Kidney (tissue), 14 donors: ENCODE data around the gene POMGNT1. TPM values are rescaled to one million over a fixed set of nuclear protein-coding genes. Genes with fewer than 3 reads are reported as not detected.

Experiments used
- DNase-seq, 5 donors: peaks; one replicate each; pipeline ENCODE4 v3.0.0-alpha.2; 2013 to 2020
- FAIRE-seq: peaks from 2 replicates; lab custom pipeline; 2012; peaks lifted over from hg19 to GRCh38; lab: Jason Lieb, UNC
- H3K27ac ChIP-seq, 2 donors: one replicate each; pipeline ENCODE4 v1.7.0; 2013; ENCODE audit warnings: low read depth in 2 of 2, low read length in 2 of 2, inconsistent platforms in 1 of 2
- H3K27me3 ChIP-seq: one replicate; pipeline ENCODE4 v1.7.1; 2013; ENCODE audit warnings: low read length, inconsistent platforms; ENCODE audit not compliant: control insufficient read depth, insufficient read depth
- H3K36me3 ChIP-seq, 3 donors: one replicate each; pipeline versions ENCODE4 v1.7.0 to v1.7.1; 2013; ENCODE audit warnings: low read length in 3 of 3, control low read depth in 1 of 3, inconsistent platforms in 1 of 3; ENCODE audit not compliant: insufficient read depth in 3 of 3, control insufficient read depth in 2 of 3
- H3K4me1 ChIP-seq, 3 donors: one replicate each; pipeline versions ENCODE4 v1.7.0 to v1.7.1; 2013; ENCODE audit warnings: low read length in 3 of 3, inconsistent platforms in 1 of 3, low read depth in 1 of 3; ENCODE audit not compliant: control insufficient read depth in 2 of 3, insufficient read depth in 2 of 3
- H3K4me3 ChIP-seq, 3 donors: one replicate each; pipeline versions ENCODE4 v1.7.0 to v1.8.1; 2013; ENCODE audit warnings: low read length in 3 of 3, control low read depth in 1 of 3, inconsistent platforms in 1 of 3
- H3K9ac ChIP-seq, 3 donors: one replicate each; pipeline versions ENCODE4 v1.7.0 to v1.7.1; 2013; ENCODE audit warnings: low read length in 3 of 3, control low read depth in 1 of 3, inconsistent platforms in 1 of 3
- H3K9me3 ChIP-seq, 3 donors: one replicate each; pipeline versions ENCODE4 v1.7.0 to v1.7.1; 2013; ENCODE audit warnings: low read length in 3 of 3, control low read depth in 1 of 3, inconsistent platforms in 1 of 3; ENCODE audit not compliant: control insufficient read depth in 2 of 3, insufficient read depth in 1 of 3
- CTCF ChIP-seq: IDR thresholded peaks from 3 replicates; pipeline ENCODE4 v1.5.1; 2012; ENCODE audit warnings: mild to moderate bottlenecking, moderate library complexity, borderline replicate concordance; ENCODE audit not compliant: insufficient read depth; ENCODE audit errors: extremely low read depth
- intact Hi-C: fragments of 100-400 bp; cut with DNase I; formaldehyde crosslinking; loops from one replicate; pipeline ENCODE4 v1.11.1; 2022
- polyA plus RNA-seq: library from polyadenylated mRNA; stranded (reverse); fragments of 350-450 nt; fragmentation: Illumina TruSeq; extraction: RNeasy Lipid Tissue Mini Kit (QIAGEN cat#74804); gene quantifications from one replicate; pipeline ENCODE4 v1.2.3, GENCODE V29; 2014; ENCODE audit warnings: low read depth, low replicate concordance; ENCODE audit not compliant: insufficient read depth
- total RNA-seq: library from RNA; stranded (reverse); fragmentation: NEBNext Ultra II Directional; extraction: Animal tissue kit (Norgen Biotek cat#: 25700); gene quantifications from one replicate; pipeline ENCODE4 v1.2.1, GENCODE V29; 2021
- donor health status: control.
- donor health status: control.
- donor health status: control.
- donor health status: control.
- donor health status: control.
- donor health status: DM: yes; HTN: yes; CAD: no.
- donor health status: Normal renal cell carcinoma (clear cell type).

The POMGNT1 gene
- total and polyA plus RNA-seq, 2 donors from 2014 or later, result 65.1 to 129 TPM

GRCh38 chr1:46205791-46206190, 7.6 kb upstream of the POMGNT1 start:
- Histone ChIP-seq H3K36me3 (no peaks in the 10 kb centered on the region), H3K27me3 (no peaks in the 10 kb centered on the region), H3K9me3 (no peaks in the 10 kb centered on the region), H3K4me3 (peak overlapping the region in 1 of 3 donors; percentile 22), H3K4me1 (peaks cover 0 to 7% (median 3%) of the 10 kb centered on the region in 3 donors), H3K9ac (peak overlapping the region in 1 of 3 donors; percentile 27), H3K27ac (peak overlapping the region; percentile 53 to 93)
- intact Hi-C loops, result no loop called here
- no peak for FAIRE-seq
- peak in 1 of 5 donors; percentile 40 for DNase-seq
- TF ChIP-seq CTCF, result no peak

GRCh38 chr1:46205141-46205540, 6.9 kb upstream of the POMGNT1 start:
- H3K4me3 ChIP-seq, result peak overlapping the region in 1 of 3 donors; percentile 85
- intact Hi-C loops, result no loop called here
- peaks cover 0 to 7% (median 3%) of the 10 kb centered on the region in 3 donors for H3K4me1 ChIP-seq
- no peak for DNase-seq
- no peaks in the 10 kb centered on the region for H3K27me3 ChIP-seq
- no peak for TF ChIP-seq CTCF
- H3K27ac ChIP-seq, result peak overlapping the region; percentile 84 to 93
- FAIRE-seq, result no peak
- H3K9me3 ChIP-seq, result no peaks in the 10 kb centered on the region
- H3K9ac ChIP-seq, result peak overlapping the region in 1 of 3 donors; percentile 41
- no peaks in the 10 kb centered on the region for H3K36me3 ChIP-seq

GRCh38 chr1:46204406-46204742, 6.1 kb upstream of the POMGNT1 start:
- no peak for FAIRE-seq
- Histone ChIP-seq H3K4me3 (peak overlapping the region in 2 of 3 donors; percentile 71 to 85), H3K9ac (peak overlapping the region in 2 of 3 donors; percentile 92 to 93), H3K27ac (peak overlapping the region; percentile 84 to 93), H3K4me1 (peaks cover 0 to 7% (median 3%) of the 10 kb centered on the region in 3 donors), H3K9me3 (no peaks in the 10 kb centered on the region), H3K27me3 (no peaks in the 10 kb centered on the region), H3K36me3 (no peaks in the 10 kb centered on the region)
- no peak for TF ChIP-seq CTCF
- no peak for DNase-seq
- intact Hi-C loops, result no loop called here
